Measurements from ENCODE around the gene MUC6.

MUC6 gene

GRCh38 chr11:1015826-1016545 is 20.5 kb downstream of the MUC6 start:
- Histone ChIP-seq H3K36me3 (ENCODE audit: control insufficient read depth in 2 of 2, insufficient read depth in 1 of 2, low read length in 2 of 2) (peaks cover 0 to 11% of the 10 kb centered on the region in 2 experiments; a peak in 1 of 3 replicates), H3K9me3 (ENCODE audit: control insufficient read depth, insufficient read depth, low read depth, low read length) (no peaks in the 10 kb centered on the region), H3K4me3 (ENCODE audit: low read depth, low read length) (no peak overlapping the region), H3K27ac (ENCODE audit: extremely low read depth, low read depth, low read length) (no peak overlapping the region), H3K4me1 (ENCODE audit: control insufficient read depth, insufficient read depth, low read length) (no peaks in the 10 kb centered on the region)
- POLR2A ChIA-PET: no interaction called here
- CTCF ChIA-PET: interaction anchor here (0.6 to 0.7 kb wide), 2 partner anchors 12 to 35 kb away, joined by 4 read pairs; no protein-coding TSS in a partner anchor
- TF ChIP-seq ZNF785 (tag by site-specific recombination; IDR thresholded peaks at IDR 0.05): no peak
- no peak for TF ChIP-seq HOXD13 (CRISPR knock-in tag; IDR thresholded peaks at IDR 0.05; ENCODE audit: borderline replicate concordance)
- no peak for TF ChIP-seq ZNF221 (tag by site-specific recombination; IDR thresholded peaks at IDR 0.05; ENCODE audit: borderline replicate concordance)
- TF ChIP-seq REST (tag by site-specific recombination; IDR thresholded peaks at IDR 0.05): peak; percentile 95

- H3K36me3 ChIP-seq (ENCODE audit: control insufficient read depth in 2 of 2, insufficient read depth in 1 of 2, low read length in 2 of 2): peaks cover 0 to 20% of the 10 kb centered on the region in 2 experiments; a peak in 1 of 3 replicates
- no peak overlapping the region for H3K27ac ChIP-seq (ENCODE audit: extremely low read depth, low read depth, low read length)
- ChIA-PET POLR2A (no interaction called here), CTCF (no interaction called here)
- H3K9me3 ChIP-seq (ENCODE audit: control insufficient read depth, insufficient read depth, low read depth, low read length): no peaks in the 10 kb centered on the region
- TF ChIP-seq ZNF626 (tag by site-specific recombination; IDR thresholded peaks at IDR 0.05): no peak
- TF ChIP-seq, protein P1, sequence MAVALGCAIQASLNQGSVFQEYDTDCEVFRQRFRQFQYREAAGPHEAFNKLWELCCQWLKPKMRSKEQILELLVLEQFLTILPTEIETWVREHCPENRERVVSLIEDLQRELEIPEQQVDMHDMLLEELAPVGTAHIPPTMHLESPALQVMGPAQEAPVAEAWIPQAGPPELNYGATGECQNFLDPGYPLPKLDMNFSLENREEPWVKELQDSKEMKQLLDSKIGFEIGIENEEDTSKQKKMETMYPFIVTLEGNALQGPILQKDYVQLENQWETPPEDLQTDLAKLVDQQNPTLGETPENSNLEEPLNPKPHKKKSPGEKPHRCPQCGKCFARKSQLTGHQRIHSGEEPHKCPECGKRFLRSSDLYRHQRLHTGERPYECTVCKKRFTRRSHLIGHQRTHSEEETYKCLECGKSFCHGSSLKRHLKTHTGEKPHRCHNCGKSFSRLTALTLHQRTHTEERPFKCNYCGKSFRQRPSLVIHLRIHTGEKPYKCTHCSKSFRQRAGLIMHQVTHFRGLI (tag by site-specific recombination; IDR thresholded peaks at IDR 0.05): no peak
- TF ChIP-seq, protein P2, sequence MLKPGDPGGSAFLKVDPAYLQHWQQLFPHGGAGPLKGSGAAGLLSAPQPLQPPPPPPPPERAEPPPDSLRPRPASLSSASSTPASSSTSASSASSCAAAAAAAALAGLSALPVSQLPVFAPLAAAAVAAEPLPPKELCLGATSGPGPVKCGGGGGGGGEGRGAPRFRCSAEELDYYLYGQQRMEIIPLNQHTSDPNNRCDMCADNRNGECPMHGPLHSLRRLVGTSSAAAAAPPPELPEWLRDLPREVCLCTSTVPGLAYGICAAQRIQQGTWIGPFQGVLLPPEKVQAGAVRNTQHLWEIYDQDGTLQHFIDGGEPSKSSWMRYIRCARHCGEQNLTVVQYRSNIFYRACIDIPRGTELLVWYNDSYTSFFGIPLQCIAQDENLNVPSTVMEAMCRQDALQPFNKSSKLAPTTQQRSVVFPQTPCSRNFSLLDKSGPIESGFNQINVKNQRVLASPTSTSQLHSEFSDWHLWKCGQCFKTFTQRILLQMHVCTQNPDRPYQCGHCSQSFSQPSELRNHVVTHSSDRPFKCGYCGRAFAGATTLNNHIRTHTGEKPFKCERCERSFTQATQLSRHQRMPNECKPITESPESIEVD (tag by site-specific recombination; IDR thresholded peaks at IDR 0.05): no peak
- TF ChIP-seq, protein P3, sequence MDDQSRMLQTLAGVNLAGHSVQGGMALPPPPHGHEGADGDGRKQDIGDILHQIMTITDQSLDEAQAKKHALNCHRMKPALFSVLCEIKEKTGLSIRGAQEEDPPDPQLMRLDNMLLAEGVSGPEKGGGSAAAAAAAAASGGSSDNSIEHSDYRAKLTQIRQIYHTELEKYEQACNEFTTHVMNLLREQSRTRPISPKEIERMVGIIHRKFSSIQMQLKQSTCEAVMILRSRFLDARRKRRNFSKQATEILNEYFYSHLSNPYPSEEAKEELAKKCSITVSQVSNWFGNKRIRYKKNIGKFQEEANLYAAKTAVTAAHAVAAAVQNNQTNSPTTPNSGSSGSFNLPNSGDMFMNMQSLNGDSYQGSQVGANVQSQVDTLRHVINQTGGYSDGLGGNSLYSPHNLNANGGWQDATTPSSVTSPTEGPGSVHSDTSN (CRISPR knock-in tag; IDR thresholded peaks at IDR 0.05): no peak
- no peak for TF ChIP-seq YY1 (tag by site-specific recombination; IDR thresholded peaks at IDR 0.05)
- TF ChIP-seq ZIC2 (tag by site-specific recombination; IDR thresholded peaks at IDR 0.05): no peak
- TF ChIP-seq ZBTB1 (tag by site-specific recombination; IDR thresholded peaks at IDR 0.05): no peak
- TF ChIP-seq ZNF133 (tag by site-specific recombination; IDR thresholded peaks at IDR 0.05): no peak
- TF ChIP-seq ZNF175 (tag by site-specific recombination; IDR thresholded peaks at IDR 0.05): no peak
- no peak overlapping the region for H3K4me3 ChIP-seq (ENCODE audit: low read depth, low read length)
- no peaks in the 10 kb centered on the region for H3K4me1 ChIP-seq (ENCODE audit: control insufficient read depth, insufficient read depth, low read length)
Measured at GRCh38 chr11:1015064-1015463, 21.5 kb downstream of the MUC6 start.
